GM12874 (cell line): ENCODE results near the gene STMP1.

ENCODE experiments used
- TF ChIP-seq, protein P1 (sequence below): IDR thresholded peaks from 2 replicates; pipeline ENCODE4 v1.5.1; 2011; ENCODE audit warnings: low read depth, mild to moderate bottlenecking, control low read depth, low read length, moderate library complexity; ENCODE audit not compliant: insufficient read depth

The STMP1 gene

DNA sequence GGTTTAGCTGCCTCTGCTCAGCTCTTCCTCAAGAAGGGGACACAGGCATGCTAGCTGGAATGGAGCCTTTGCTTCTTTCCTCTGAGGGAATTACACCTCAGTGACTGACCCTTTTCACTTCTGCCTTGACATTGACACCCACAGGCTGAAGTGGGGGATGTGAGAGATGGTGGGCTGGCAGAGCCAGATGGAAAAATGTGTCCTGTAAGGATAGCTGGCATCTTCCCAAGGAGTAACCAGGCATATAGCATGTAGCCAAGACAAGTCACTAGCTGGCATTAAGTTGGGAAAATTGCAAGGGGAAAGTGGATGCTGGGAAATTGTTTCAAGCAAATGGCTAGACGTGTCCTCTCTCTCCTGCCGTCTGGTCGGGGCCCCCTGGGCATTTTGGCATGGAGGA lies 19.9 kb downstream of the STMP1 start:
- TF ChIP-seq, protein P1, sequence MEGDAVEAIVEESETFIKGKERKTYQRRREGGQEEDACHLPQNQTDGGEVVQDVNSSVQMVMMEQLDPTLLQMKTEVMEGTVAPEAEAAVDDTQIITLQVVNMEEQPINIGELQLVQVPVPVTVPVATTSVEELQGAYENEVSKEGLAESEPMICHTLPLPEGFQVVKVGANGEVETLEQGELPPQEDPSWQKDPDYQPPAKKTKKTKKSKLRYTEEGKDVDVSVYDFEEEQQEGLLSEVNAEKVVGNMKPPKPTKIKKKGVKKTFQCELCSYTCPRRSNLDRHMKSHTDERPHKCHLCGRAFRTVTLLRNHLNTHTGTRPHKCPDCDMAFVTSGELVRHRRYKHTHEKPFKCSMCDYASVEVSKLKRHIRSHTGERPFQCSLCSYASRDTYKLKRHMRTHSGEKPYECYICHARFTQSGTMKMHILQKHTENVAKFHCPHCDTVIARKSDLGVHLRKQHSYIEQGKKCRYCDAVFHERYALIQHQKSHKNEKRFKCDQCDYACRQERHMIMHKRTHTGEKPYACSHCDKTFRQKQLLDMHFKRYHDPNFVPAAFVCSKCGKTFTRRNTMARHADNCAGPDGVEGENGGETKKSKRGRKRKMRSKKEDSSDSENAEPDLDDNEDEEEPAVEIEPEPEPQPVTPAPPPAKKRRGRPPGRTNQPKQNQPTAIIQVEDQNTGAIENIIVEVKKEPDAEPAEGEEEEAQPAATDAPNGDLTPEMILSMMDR, result no peak

DNA sequence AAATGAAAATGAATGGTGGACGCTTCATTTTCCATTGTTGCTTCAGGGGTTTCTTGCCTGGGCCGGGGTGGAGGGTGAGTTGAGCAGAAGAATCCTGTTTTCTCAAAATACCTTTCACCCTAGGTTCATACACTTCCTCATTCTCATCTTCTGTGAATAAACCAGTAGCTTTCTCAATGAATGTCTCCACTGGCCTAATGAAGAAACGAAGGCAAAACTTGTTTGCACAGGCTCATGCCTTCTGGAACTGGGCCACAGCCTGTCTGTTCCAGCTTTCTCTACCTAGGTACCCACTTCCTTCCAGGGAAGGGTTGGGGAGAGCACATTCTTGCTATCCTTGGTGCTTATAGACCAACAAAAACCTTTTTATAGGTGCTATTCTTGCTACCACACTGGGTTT lies 21.3 kb downstream of the STMP1 start:
- TF ChIP-seq, protein P1, result no peak

DNA sequence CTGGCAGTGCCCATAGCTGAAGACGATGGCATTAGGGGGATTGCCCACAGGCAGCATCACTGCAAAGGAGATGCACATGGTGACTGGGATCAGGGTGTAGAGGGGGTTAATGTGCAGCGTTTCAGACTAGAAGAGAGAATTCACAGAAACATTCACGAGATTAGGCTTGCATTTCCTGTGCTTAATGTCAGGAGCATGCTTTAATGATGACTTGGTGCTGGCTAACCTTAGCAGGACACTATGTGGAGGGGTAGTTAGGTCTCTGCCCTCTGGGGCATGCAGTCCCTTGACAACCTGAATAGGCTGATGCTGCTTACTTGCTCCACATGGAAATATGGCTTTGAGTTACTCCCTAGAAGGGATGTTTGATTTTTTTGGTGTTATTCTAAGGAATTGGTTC lies 21.8 kb downstream of the STMP1 start:
- TF ChIP-seq, protein P1, result no peak

DNA sequence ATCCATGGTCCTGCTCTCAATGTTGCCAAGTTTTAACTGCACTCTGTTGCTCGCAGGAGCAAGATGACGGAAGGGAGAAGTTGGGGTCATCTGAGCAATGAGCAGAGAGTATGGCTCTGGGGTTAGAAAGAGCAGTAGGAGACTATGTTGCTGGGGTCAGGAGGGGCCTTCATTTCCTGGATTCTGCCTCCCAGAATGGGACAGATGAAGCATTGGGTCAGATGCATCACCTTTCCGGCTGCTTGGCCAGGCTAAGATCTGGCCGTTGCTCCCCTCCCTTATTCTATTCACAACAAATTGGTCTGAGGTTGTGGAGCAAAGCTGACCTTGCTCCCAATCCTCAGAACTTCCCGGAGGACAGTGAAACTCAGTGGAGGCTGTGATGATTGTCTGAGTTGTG lies 22.4 kb downstream of the STMP1 start:
- TF ChIP-seq, protein P1, result no peak

DNA sequence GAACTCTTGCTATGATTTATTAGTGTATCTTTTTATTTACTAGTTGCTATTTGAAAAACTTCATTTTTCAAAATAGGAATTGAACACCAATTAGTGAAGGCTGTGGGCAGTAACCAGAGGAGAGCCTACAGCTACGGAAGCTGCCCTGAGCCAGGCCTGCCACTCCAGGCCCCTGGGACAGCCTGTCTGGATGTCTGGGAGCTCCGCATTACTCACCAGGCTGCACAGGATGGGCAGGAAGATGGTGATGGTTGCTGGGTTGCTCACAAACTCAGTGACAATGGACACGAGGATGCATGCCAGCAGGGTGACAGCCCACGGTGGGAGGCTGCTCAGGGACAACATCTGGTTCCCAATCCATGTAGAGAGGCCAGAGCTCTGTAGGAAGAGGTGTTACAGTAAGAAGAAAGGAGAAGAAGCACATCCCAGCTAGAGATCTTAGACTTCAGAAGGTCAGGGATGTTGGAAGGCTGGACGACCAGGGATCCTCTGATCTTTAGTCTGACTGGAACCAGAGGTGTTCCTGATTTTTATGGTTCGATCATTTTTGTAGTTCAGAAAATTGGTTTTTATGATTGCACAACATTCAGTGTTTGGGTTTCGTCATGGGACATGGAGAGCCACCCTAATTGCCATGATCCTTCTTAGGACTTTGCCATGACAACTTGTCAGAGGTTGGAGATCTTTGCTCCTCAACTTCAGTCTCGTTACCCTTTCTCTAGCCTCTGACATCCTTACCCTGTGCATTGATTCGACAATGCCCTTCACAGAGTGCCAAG lies 23.2 kb downstream of the STMP1 start:
- TF ChIP-seq, protein P1, result no peak

DNA sequence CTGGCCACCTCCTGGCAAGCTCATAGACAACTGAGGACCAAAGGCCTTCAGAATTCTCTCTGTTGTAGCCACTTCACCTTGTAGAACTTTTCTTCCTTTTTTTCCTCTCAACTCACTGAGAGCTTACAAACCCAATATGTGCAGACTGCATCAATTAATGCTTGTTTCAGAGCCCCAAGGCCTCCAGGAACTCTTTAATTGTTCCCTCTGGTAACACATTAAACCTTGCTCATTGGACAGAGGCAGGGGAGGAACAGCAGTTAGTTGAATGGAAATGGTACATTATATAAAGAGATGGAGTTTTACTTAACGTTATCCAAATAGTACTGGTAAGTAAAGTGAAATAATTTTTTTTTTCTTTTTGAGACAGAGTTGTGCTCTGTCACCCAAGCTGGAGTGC lies 25.2 kb downstream of the STMP1 start:
- TF ChIP-seq, protein P1, result no peak

DNA sequence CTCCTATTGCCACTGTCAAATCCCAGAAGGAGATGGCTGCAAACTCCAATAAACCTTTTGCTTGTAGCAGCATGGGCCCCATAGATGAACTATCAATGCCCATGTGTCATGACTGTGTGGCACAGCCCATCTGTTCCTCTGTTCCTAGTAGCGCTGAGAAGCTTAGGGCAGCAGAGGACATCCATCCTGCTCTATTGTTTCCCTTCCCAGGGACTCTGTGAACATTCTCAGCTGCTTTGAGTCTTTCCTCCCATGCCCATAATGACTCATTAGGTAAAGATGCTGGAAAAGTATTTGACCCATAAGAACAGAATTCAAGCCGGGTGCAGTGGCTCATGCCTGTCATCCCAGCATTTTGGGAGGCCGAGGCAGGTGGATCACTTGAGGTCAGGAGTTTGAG lies 28.3 kb downstream of the STMP1 start:
- TF ChIP-seq, protein P1, result no peak
